Fibroblast of lung (primary cell): ENCODE data around the gene MICOS13. TPM values are rescaled to one million over a fixed set of nuclear protein-coding genes. Genes with fewer than 3 reads are reported as not detected.

ENCODE experiments used
- DNase-seq, 2 donors: peaks; one replicate each; pipeline versions ENCODE4 v3.0.0 to v3.0.0-alpha.2; 2010; ENCODE audit warnings: low read depth in 2 of 2
- H2AFZ ChIP-seq: 2 replicates; pipeline ENCODE4 v1.5.1; 2012; ENCODE audit warnings: low read length, control low read depth, inconsistent platforms
- H3K27ac ChIP-seq: 2 replicates; pipeline ENCODE4 v1.5.1; 2011; ENCODE audit warnings: low read length, control low read depth; ENCODE audit not compliant: insufficient read depth
- H3K27me3 ChIP-seq: 2 replicates; pipeline ENCODE4 v1.5.1; 2011; ENCODE audit warnings: mild to moderate bottlenecking, low read length; ENCODE audit not compliant: control insufficient read depth, insufficient read depth
- H3K36me3 ChIP-seq: 2 replicates; pipeline ENCODE4 v1.5.1; 2011; ENCODE audit warnings: low read length; ENCODE audit not compliant: control insufficient read depth, insufficient read depth
- H3K4me1 ChIP-seq: 2 replicates; pipeline ENCODE4 v1.5.1; 2011; ENCODE audit warnings: low read length; ENCODE audit not compliant: control insufficient read depth, insufficient read depth; ENCODE audit errors: extremely low read depth
- H3K4me2 ChIP-seq: 2 replicates; pipeline ENCODE4 v1.5.1; 2011; ENCODE audit warnings: low read length, control low read depth; ENCODE audit not compliant: insufficient read depth; ENCODE audit errors: extremely low read depth
- H3K4me3 ChIP-seq, 4 experiments: fragments of 200-600 bp in 1 of 4; sonication (generic) in 1 of 4; replicated peaks in 1 of 4; 2 replicates each; pipeline ENCODE4 v1.5.1; 2011 to 2016; ENCODE audit warnings: low read length in 4 of 4, low read depth in 3 of 4, mild to moderate bottlenecking in 3 of 4, control low read depth in 2 of 4, inconsistent platforms in 1 of 4, mixed read lengths in 1 of 4; ENCODE audit not compliant: insufficient read depth in 1 of 4; ENCODE audit errors: control extremely low read depth in 1 of 4
- H3K79me2 ChIP-seq: 2 replicates; pipeline ENCODE4 v1.5.1; 2012; ENCODE audit warnings: mild to moderate bottlenecking, low read length, inconsistent platforms; ENCODE audit not compliant: control insufficient read depth, insufficient read depth
- H3K9ac ChIP-seq: 2 replicates; pipeline ENCODE4 v1.5.1; 2011; ENCODE audit warnings: mild to moderate bottlenecking, low read length, control low read depth; ENCODE audit not compliant: insufficient read depth
- H3K9me3 ChIP-seq: 2 replicates; pipeline ENCODE4 v1.5.1; 2012; ENCODE audit warnings: low read depth, low read length; ENCODE audit not compliant: control insufficient read depth, insufficient read depth
- H4K20me1 ChIP-seq: 2 replicates; pipeline ENCODE4 v1.5.1; 2011; ENCODE audit warnings: low read length; ENCODE audit not compliant: control insufficient read depth, insufficient read depth; ENCODE audit errors: extremely low read depth
- CTCF ChIP-seq, 2 donors: IDR thresholded peaks in 1 of 2; conservative IDR thresholded peaks in 1 of 2; 1 replicate in 1 of 2; 2 replicates in 1 of 2; pipeline ENCODE4 v1.5.1; 2011 to 2012; ENCODE audit warnings: low read length in 2 of 2, control low read depth in 1 of 2, inconsistent platforms in 1 of 2, low read depth in 1 of 2, mild to moderate bottlenecking in 1 of 2
- EZH2 ChIP-seq: IDR thresholded peaks from 2 replicates; pipeline ENCODE4 v1.5.1; 2012; ENCODE audit warnings: low read length, control low read depth, mild to moderate bottlenecking; ENCODE audit errors: missing control alignments
- polyA plus RNA-seq, 2 donors: library from polyadenylated mRNA; depleted of rRNA in 1 of 2; stranded (reverse) in 1 of 2; unstranded in 1 of 2; fragments of >200 nt; gene quantifications; 2 replicates each; pipeline ENCODE4 v1.2.1, GENCODE V29; 2011 to 2012; ENCODE audit warnings: missing spikeins in 1 of 2
- total RNA-seq: library from RNA; depleted of rRNA; stranded (reverse); fragments of >200 nt; gene quantifications from 2 replicates; pipeline ENCODE4 v1.2.1, GENCODE V29; 2014

MICOS13 gene
- total and polyA plus RNA-seq, 2 donors (not counting 1 experiment from before 2014, with no cell fraction given) = 20.8 to 73.5 TPM

GRCh38 chr19:5664515-5664914 is 15.8 kb downstream of the MICOS13 start:
- no peaks in the 10 kb centered on the region for H3K79me2 ChIP-seq
- H3K4me2 ChIP-seq = no peak overlapping the region
- peaks cover 3% of the 10 kb centered on the region for H3K4me1 ChIP-seq
- no peak for DNase-seq
- H2AFZ ChIP-seq = no peak overlapping the region
- H3K27me3 ChIP-seq = no peaks in the 10 kb centered on the region
- H3K27ac ChIP-seq = no peak overlapping the region
- H3K9ac ChIP-seq = no peak overlapping the region
- no peak overlapping the region for H3K4me3 ChIP-seq
- no peaks in the 10 kb centered on the region for H3K9me3 ChIP-seq
- TF ChIP-seq CTCF (conservative IDR thresholded peaks at IDR 0.05 in 1 of 2, IDR thresholded peaks at IDR 0.05 in 1 of 2; ENCODE audit: low read depth in 1 of 2, low read length in 2 of 2) = no peak
- TF ChIP-seq EZH2 = no peak
- H4K20me1 ChIP-seq = no peaks in the 10 kb centered on the region
- H3K36me3 ChIP-seq = peaks cover 33% of the 10 kb centered on the region

GRCh38 chr19:5663904-5664303 is 16.4 kb downstream of the MICOS13 start:
- DNase-seq = no peak
- Histone ChIP-seq H2AFZ (no peak overlapping the region), H4K20me1 (no peaks in the 10 kb centered on the region), H3K27me3 (no peaks in the 10 kb centered on the region), H3K9ac (no peak overlapping the region), H3K4me1 (peaks cover 3% of the 10 kb centered on the region), H3K4me3 (no peak overlapping the region), H3K36me3 (peaks cover 28% of the 10 kb centered on the region), H3K9me3 (no peaks in the 10 kb centered on the region), H3K27ac (no peak overlapping the region), H3K4me2 (no peak overlapping the region), H3K79me2 (no peaks in the 10 kb centered on the region)
- TF ChIP-seq EZH2 = no peak
- no peak for TF ChIP-seq CTCF (conservative IDR thresholded peaks at IDR 0.05 in 1 of 2, IDR thresholded peaks at IDR 0.05 in 1 of 2; ENCODE audit: low read depth in 1 of 2, low read length in 2 of 2)

GRCh38 chr19:5661483-5661882 is 18.8 kb downstream of the MICOS13 start:
- Histone ChIP-seq H3K4me2 (no peak overlapping the region), H2AFZ (no peak overlapping the region), H3K27ac (no peak overlapping the region), H3K9ac (no peak overlapping the region), H3K9me3 (no peaks in the 10 kb centered on the region), H4K20me1 (no peaks in the 10 kb centered on the region), H3K79me2 (no peaks in the 10 kb centered on the region), H3K4me1 (peaks cover 3% of the 10 kb centered on the region), H3K27me3 (no peaks in the 10 kb centered on the region), H3K4me3 (no peak overlapping the region), H3K36me3 (peaks cover 14% of the 10 kb centered on the region)
- TF ChIP-seq EZH2 (no peak), CTCF (conservative IDR thresholded peaks at IDR 0.05 in 1 of 2, IDR thresholded peaks at IDR 0.05 in 1 of 2; ENCODE audit: low read depth in 1 of 2, low read length in 2 of 2) (no peak)
- DNase-seq = no peak
